ENCODE data around the gene NXPE1. TPM values are rescaled to one million over a fixed set of nuclear protein-coding genes. Genes with fewer than 3 reads are reported as not detected.
"Not testable (repeated sequence)": the region's sequence is repeated elsewhere in the genome, so short reads cannot be mapped to it uniquely, and the experiment has no call there.

Gene NXPE1
- total RNA-seq (2021; ENCODE audit: unreplicated experiment) (not detected), Bru-seq, nascent RNA (not detected), BruChase-seq, experiment 1, labeled RNA remaining after a 2-hour chase (not detected), BruChase-seq, experiment 2, labeled RNA remaining after a 6-hour chase (not detected)
- polyA plus RNA-seq (2012; ENCODE audit: insufficient read length) = not detected
- long read RNA-seq = 0 reads

DNA sequence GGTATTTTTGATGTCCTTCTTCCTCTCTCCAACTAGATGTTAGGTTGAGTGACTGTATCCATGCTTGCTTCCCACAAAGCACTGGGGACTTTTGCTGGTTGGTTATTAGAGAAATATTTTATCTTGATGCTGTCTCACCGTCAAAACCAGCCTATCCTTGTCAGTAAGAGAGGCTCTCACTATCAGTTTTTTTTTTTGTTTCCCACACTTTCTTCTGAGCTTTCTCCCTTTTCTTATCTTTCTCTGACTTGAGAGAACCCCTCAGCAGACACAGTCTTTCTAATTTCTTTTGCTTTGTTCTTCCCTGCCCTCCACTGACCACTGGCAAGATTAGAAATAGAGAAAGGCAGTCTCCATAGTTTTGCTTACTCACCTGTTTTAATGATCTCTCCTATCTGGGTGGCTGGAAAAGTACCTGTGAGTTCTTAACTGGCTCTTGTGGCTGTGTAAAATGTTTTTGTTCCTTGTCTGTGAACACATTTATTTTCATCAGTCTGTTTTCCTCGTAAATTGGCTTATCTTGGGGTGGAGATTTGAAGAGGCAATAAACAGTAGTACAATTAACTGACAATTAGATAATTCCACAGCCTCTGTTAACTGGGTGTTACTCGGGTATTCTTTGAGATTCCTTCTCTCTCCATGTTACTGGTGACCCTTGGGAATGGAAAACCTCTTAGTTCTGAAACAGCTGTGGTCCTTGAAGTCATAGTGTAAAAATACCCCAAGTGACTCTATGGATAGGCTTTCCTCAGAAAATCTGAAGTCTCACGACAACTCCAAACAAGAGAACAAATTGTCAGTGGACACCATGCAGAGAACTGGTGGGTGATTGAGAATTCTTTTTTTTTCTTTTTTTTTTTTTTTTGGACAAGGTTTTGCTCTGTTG is at the start of gene NXPE1:
Gene NXPE1 (minus strand): TSS at position 457 of the 886 bp plus-strand sequence. CDS start 8,680 bp downstream, outside the sequence.
- DNase-seq (ENCODE audit: low read depth, low spot score) (no peak), ATAC-seq (no peak)
- Histone ChIP-seq H3K9me3 (ENCODE audit: control insufficient read depth, insufficient read depth, low read depth, low read length) (no peaks in the 10 kb centered on the region), H3K4me1 (ENCODE audit: control insufficient read depth, insufficient read depth, low read length) (no peaks in the 10 kb centered on the region), H3K36me3 (ENCODE audit: control insufficient read depth, insufficient read depth, low read length) (no peaks in the 10 kb centered on the region), H3K4me3 (ENCODE audit: low read depth in 2 of 2, low read length in 2 of 2) (no peak within 1 kb of the TSS), H3K27me3 (ENCODE audit: control insufficient read depth, insufficient read depth, low read length) (no peaks in the 10 kb centered on the region), H3K27ac (ENCODE audit: low read length) (no peak within 1 kb of the TSS)
- CTCF ChIA-PET = no interaction called here
- POLR2A ChIA-PET = no interaction called here
- in situ Hi-C loops (cut with HindIII; ENCODE audit: low pct_unique_long_range_greater_than_20kb, low sequenced_read_pairs) (no loop called here), intact Hi-C loops (cut with micrococcal nuclease; ENCODE audit: unreplicated experiment) (no loop called here)
- no TSS peak for BruUV-seq (replicated peaks)
- TF ChIP-seq SIN3A (IDR thresholded peaks at IDR 0.05; ENCODE audit: borderline replicate concordance, insufficient read depth, low read depth, low read length) (no peak), CTCF (IDR thresholded peaks at IDR 0.05) (no peak), POLR2AphosphoS5 (IDR thresholded peaks at IDR 0.05; ENCODE audit: low read depth, low read length) (no peak), TCF7L2 (IDR thresholded peaks at IDR 0.05; ENCODE audit: low read depth, low read length) (no peak)
- TF ChIP-seq, protein P1, sequence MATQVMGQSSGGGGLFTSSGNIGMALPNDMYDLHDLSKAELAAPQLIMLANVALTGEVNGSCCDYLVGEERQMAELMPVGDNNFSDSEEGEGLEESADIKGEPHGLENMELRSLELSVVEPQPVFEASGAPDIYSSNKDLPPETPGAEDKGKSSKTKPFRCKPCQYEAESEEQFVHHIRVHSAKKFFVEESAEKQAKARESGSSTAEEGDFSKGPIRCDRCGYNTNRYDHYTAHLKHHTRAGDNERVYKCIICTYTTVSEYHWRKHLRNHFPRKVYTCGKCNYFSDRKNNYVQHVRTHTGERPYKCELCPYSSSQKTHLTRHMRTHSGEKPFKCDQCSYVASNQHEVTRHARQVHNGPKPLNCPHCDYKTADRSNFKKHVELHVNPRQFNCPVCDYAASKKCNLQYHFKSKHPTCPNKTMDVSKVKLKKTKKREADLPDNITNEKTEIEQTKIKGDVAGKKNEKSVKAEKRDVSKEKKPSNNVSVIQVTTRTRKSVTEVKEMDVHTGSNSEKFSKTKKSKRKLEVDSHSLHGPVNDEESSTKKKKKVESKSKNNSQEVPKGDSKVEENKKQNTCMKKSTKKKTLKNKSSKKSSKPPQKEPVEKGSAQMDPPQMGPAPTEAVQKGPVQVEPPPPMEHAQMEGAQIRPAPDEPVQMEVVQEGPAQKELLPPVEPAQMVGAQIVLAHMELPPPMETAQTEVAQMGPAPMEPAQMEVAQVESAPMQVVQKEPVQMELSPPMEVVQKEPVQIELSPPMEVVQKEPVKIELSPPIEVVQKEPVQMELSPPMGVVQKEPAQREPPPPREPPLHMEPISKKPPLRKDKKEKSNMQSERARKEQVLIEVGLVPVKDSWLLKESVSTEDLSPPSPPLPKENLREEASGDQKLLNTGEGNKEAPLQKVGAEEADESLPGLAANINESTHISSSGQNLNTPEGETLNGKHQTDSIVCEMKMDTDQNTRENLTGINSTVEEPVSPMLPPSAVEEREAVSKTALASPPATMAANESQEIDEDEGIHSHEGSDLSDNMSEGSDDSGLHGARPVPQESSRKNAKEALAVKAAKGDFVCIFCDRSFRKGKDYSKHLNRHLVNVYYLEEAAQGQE (IDR thresholded peaks at IDR 0.05; ENCODE audit: insufficient read depth in 1 of 2, low read depth in 2 of 2, low read length in 1 of 2) = no peak

- ATAC-seq = no peak
- BruUV-seq (replicated peaks) = no TSS peak
- Histone ChIP-seq H3K4me1 (ENCODE audit: control insufficient read depth, insufficient read depth, low read length) (no peaks in the 10 kb centered on the region), H3K36me3 (ENCODE audit: control insufficient read depth, insufficient read depth, low read length) (no peaks in the 10 kb centered on the region), H3K4me3 (ENCODE audit: low read depth in 2 of 2, low read length in 2 of 2) (no peak overlapping the region), H3K27me3 (ENCODE audit: control insufficient read depth, insufficient read depth, low read length) (no peaks in the 10 kb centered on the region), H3K27ac (ENCODE audit: low read length) (no peak overlapping the region), H3K9me3 (ENCODE audit: control insufficient read depth, insufficient read depth, low read depth, low read length) (0 out of 2 replicates have a peak, but pooled peaks cover 7% of the 10 kb centered on the region)
- TF ChIP-seq POLR2AphosphoS5 (IDR thresholded peaks at IDR 0.05; ENCODE audit: low read depth, low read length) (no peak), TCF7L2 (IDR thresholded peaks at IDR 0.05; ENCODE audit: low read depth, low read length) (no peak), SIN3A (IDR thresholded peaks at IDR 0.05; ENCODE audit: borderline replicate concordance, insufficient read depth, low read depth, low read length) (no peak), CTCF (IDR thresholded peaks at IDR 0.05) (no peak)
- TF ChIP-seq, protein P1 (IDR thresholded peaks at IDR 0.05; ENCODE audit: insufficient read depth in 1 of 2, low read depth in 2 of 2, low read length in 1 of 2) = no peak
- no peak for DNase-seq (ENCODE audit: low read depth, low spot score)
- ChIA-PET CTCF (no interaction called here), POLR2A (no interaction called here)
- in situ Hi-C loops (cut with HindIII; ENCODE audit: low pct_unique_long_range_greater_than_20kb, low sequenced_read_pairs) (no loop called here), intact Hi-C loops (cut with micrococcal nuclease; ENCODE audit: unreplicated experiment) (no loop called here)
These were observed 49.7 kb upstream of the NXPE1 start for GRCh38 chr11:114609429-114609828.

DNA sequence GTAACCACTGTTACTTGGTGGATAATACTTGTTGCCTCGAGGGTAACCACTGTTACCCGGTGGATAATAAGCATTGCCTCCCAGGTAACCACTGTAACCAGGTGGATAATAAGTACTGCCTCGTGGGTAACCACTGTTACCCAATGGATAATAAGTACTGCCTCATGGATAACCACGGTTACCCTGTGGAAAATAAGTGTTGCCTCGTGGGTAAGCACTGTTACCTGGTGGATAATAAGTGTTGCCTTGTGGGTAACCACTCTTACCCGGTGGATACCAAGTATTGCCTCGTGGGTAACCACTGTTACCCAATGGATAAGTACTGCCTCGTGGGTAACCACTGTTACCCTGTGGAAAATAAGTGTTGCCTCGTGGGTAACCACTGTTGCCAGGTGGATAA is 48.9 kb upstream of the NXPE1 start:
- in situ Hi-C loops (cut with HindIII; ENCODE audit: low pct_unique_long_range_greater_than_20kb, low sequenced_read_pairs); H3K4me1 ChIP-seq (ENCODE audit: control insufficient read depth, insufficient read depth, low read length); BruUV-seq (replicated peaks); POLR2A ChIA-PET; H3K9me3 ChIP-seq (ENCODE audit: control insufficient read depth, insufficient read depth, low read depth, low read length); ATAC-seq; DNase-seq (ENCODE audit: low read depth, low spot score); CTCF ChIA-PET; intact Hi-C loops (cut with micrococcal nuclease; ENCODE audit: unreplicated experiment); H3K4me3 ChIP-seq (ENCODE audit: low read depth in 2 of 2, low read length in 2 of 2); H3K27ac ChIP-seq (ENCODE audit: low read length); H3K27me3 ChIP-seq (ENCODE audit: control insufficient read depth, insufficient read depth, low read length); H3K36me3 ChIP-seq (ENCODE audit: control insufficient read depth, insufficient read depth, low read length): not testable (repeated sequence)

Data from Panc1 (cell line).